Measurements from ENCODE around the gene PALM2AKAP2. TPM values are rescaled to one million over a fixed set of nuclear protein-coding genes. Genes with fewer than 3 reads are reported as not detected.
"Not testable (repeated sequence)": the region's sequence is repeated elsewhere in the genome, so short reads cannot be mapped to it uniquely, and the experiment has no call there.

The PALM2AKAP2 gene
- total RNA-seq, 1 experiment from 2014 or later: not detected

GRCh38 chr9:109825383-109825782 lies 45.4 kb downstream of the PALM2AKAP2 start:
- in situ Hi-C loops (cut with HindIII; ENCODE audit: low pct_unique_long_range_greater_than_20kb, low sequenced_read_pairs); DNase-seq (ENCODE audit: low read depth): not testable (repeated sequence)

- no peak for DNase-seq (ENCODE audit: low read depth)
- in situ Hi-C loops (cut with HindIII; ENCODE audit: low pct_unique_long_range_greater_than_20kb, low sequenced_read_pairs): no loop called here
Observed at GRCh38 chr9:109826559-109826958, 46.6 kb downstream of the PALM2AKAP2 start.

- in situ Hi-C loops (cut with HindIII; ENCODE audit: low pct_unique_long_range_greater_than_20kb, low sequenced_read_pairs): no loop called here
Observed at GRCh38 chr9:109828254-109828653, 48.3 kb downstream of the PALM2AKAP2 start.

More at GRCh38 chr9:109828254-109828653, 48.3 kb downstream of the PALM2AKAP2 start:
- DNase-seq (ENCODE audit: low read depth): no peak
